NT2/D1 (cell line): ENCODE data around the gene SHCBP1L.

ENCODE experiments used
- DNase-seq: peaks from one replicate; pipeline ENCODE4 v3.0.0-alpha.2; 2011; ENCODE audit warnings: low read depth, low spot score
- H3K27me3 ChIP-seq: 2 replicates; pipeline ENCODE4 v1.6.0; 2011; ENCODE audit warnings: mild to moderate bottlenecking; ENCODE audit not compliant: insufficient read length, insufficient read depth
- H3K36me3 ChIP-seq: 2 replicates; pipeline ENCODE4 v1.6.1; 2011; ENCODE audit warnings: mild to moderate bottlenecking, low read length, mixed read lengths; ENCODE audit not compliant: insufficient read depth, insufficient read length
- H3K4me1 ChIP-seq: 2 replicates; pipeline ENCODE4 v1.5.1; 2011; ENCODE audit not compliant: insufficient read depth, insufficient read length
- H3K4me3 ChIP-seq: 2 replicates; pipeline ENCODE4 v1.5.1; 2011; ENCODE audit warnings: low read depth; ENCODE audit not compliant: insufficient read length
- H3K9ac ChIP-seq: 2 replicates; pipeline ENCODE4 v1.6.0; 2011; ENCODE audit warnings: low read depth; ENCODE audit not compliant: insufficient read length
- H3K9me3 ChIP-seq: 2 replicates; pipeline ENCODE4 v1.5.1; 2011; ENCODE audit warnings: mild to moderate bottlenecking, low read length; ENCODE audit not compliant: insufficient read depth
- SUZ12 ChIP-seq: IDR thresholded peaks from 2 replicates; pipeline ENCODE4 v1.6.1; 2011; ENCODE audit not compliant: insufficient read length, insufficient read depth; ENCODE audit errors: extremely low read depth
- YY1 ChIP-seq: IDR thresholded peaks from 2 replicates; pipeline ENCODE4 v1.6.1; 2011; ENCODE audit not compliant: insufficient read length, insufficient read depth
- ZNF274 ChIP-seq: IDR thresholded peaks from 2 replicates; pipeline ENCODE4 v1.6.1; 2011; ENCODE audit warnings: mild to moderate bottlenecking, low read depth, low read length

Gene SHCBP1L

GRCh38 chr1:182851825-182852224 lies 101.1 kb downstream of the SHCBP1L start:
- TF ChIP-seq YY1 (no peak), SUZ12 (no peak), ZNF274 (no peak)
- H3K36me3 ChIP-seq: peaks cover 99% of the 10 kb centered on the region
- no peaks in the 10 kb centered on the region for H3K27me3 ChIP-seq
- no peak overlapping the region for H3K9ac ChIP-seq
- no peak overlapping the region for H3K4me3 ChIP-seq
- no peaks in the 10 kb centered on the region for H3K4me1 ChIP-seq
- H3K9me3 ChIP-seq: no peaks in the 10 kb centered on the region
- DNase-seq: no peak

GRCh38 chr1:182850319-182850718 lies 102.6 kb downstream of the SHCBP1L start:
- Histone ChIP-seq H3K27me3 (no peaks in the 10 kb centered on the region), H3K4me3 (no peak overlapping the region), H3K36me3 (peaks cover 99% of the 10 kb centered on the region), H3K4me1 (peaks cover 5% of the 10 kb centered on the region), H3K9ac (no peak overlapping the region), H3K9me3 (no peaks in the 10 kb centered on the region)
- DNase-seq: no peak
- TF ChIP-seq YY1: no peak
- TF ChIP-seq ZNF274: no peak
- no peak for TF ChIP-seq SUZ12
